HuH-7.5 (cell line): ENCODE measurements around the gene PRICKLE2.
"Not testable (repeated sequence)": the region's sequence is repeated elsewhere in the genome, so short reads cannot be mapped to it uniquely, and the experiment has no call there.

Experiments
- DNase-seq: peaks from one replicate; pipeline ENCODE4 v3.0.0; 2011; ENCODE audit warnings: low spot score

The PRICKLE2 gene

DNA sequence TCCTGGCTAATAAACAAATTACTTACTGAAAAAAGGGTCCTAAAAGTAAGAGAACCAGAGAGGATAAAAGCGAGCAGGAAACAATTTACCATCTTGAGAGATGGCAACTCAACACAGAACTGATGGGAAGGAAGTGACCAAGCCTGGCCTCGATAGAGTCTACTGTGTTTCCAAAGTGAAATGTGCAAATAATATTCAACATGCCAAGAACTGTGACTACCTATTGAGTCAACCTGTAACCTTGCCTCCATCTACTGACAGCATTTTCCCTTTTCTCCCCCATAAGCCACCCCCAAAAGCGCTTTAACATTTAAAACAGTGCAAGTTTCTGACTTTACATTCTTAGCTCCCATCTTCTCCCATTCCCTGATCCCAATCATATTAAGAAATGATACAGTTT, 126.6 kb downstream of the PRICKLE2 start:
- DNase-seq, result no peak

DNA sequence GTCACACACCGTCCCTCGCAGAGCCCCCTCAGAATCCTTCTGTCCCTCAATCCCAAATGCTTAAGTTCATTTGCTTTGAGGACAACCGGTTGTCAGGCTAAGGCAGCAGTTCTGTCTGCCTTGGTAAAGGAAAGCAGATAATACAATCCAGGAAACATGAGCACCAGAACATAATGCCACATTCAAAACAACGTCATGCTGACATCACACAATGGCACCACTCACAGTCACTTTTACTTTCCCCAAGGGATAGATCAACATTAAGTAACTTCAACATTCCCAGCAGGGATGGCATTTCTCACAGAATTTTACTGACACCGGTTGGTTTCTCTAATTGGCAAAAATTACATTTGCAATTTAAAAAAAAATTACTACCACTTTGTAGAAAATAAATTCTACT, 127.3 kb downstream of the PRICKLE2 start:
- DNase-seq, result no peak

DNA sequence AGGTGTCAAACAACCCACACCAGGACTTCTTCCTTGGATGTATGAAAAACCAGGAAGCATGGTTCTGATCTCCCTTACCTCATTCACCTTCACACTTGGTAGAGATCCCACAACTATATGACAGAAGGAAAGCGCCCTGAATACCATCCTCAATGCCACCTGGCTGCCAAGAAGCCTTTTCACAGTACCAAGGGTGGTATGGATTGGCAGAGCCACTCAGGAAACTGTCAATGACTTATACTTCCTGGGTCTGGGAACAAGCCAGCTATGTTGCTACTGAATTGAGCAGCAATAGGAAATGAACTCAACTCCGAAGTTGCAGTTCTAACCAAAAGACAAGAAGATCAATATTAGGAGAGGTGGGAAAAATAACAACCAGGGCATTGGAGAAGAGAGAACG, 129.5 kb downstream of the PRICKLE2 start:
- no peak for DNase-seq

DNA sequence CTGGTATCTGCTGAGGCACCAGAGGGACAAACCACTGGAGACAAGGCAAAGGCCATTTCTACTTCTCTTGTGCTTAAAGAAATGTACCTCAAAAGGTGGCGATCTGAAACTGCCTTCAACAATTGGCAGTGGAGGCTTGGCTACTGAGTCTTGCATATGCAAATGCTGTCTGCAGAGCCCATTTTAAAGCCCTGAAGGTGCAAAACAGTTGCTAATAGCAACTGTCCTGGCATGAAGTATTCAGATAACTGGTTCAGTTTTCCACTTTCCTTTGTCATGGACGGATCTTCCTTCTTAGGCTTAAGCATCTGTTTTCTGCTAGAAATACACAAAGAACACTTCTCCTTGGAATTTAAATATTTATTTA, 130.6 kb downstream of the PRICKLE2 start:
- DNase-seq, result no peak

DNA sequence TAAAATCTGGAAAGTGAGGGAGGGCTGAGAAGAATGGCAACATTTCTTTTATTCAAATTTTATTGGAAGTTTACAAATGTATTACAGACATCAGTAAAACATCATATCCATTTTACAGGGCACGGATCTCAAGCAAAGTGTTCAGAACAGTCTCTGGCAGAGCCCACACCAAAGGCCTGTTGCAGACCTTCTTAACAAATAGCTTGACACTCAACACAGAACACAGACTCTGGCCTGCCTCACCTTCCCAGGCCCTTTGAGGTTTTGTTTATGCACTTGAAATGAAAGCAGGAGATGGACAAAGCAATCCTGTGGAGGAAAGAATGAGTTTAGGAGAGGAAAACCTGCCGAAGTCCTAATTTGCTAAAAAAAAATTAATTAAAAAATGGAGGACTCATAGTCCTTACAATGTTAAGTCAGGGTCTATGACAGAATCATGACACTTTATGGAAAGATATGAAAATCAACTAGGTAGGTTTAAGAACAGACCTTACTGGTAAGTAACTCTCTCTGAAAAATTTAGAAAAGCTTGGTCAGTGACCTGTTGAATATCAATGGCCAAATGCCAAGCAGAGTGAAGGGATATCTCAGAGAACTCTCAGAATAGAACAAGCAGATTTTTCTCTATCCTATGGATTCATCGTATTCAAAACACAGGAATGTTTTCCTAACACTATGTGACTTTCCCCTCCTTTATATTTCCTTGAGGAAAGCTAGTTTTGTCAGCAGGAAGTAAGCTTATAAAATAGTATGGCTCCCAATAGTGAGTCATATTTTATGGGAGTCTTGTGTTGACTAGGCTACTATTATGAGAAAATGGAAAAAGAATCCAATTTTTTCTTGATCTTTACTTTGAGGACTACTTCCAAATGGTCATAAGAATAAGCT, 131.2 kb downstream of the PRICKLE2 start:
- no peak for DNase-seq

DNA sequence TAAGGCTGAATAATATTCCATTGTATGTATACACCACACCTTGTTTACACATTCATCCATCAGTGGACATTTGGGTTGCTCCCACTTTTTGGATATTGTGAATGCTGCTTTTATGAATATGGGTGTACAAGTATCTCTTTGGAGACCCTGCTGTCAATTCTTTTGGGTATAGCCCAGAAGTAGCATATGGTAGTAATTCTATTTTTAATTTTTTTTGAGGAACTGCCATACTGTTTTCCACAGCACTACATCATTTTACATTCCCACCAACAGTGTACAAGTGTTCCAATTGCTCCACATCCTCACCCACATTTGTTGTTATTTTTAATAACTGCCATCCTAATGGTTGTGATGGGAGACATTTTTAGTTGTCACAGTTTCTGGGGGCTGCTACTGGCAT, 132.1 kb downstream of the PRICKLE2 start:
- no peak for DNase-seq

DNA sequence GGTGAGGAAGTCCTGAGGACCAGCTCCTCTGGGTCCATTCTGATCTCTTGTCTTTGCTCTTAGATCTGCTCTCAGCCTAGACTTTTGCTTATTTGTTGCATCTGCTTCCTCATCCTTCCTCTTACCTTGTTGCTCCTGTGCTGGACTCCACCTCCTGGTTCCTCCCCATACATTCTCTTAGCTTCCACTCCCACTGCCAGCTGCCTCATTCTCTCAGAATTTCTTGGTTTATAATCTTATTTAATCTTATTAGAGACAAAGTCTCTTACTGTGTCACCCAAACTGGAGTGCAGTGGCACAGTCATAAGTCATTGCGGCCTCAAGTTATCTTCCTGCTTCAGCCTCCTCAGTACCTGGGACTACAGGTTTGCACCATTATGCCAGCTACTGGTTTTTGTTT, 133.8 kb downstream of the PRICKLE2 start:
- DNase-seq, result no peak

DNA sequence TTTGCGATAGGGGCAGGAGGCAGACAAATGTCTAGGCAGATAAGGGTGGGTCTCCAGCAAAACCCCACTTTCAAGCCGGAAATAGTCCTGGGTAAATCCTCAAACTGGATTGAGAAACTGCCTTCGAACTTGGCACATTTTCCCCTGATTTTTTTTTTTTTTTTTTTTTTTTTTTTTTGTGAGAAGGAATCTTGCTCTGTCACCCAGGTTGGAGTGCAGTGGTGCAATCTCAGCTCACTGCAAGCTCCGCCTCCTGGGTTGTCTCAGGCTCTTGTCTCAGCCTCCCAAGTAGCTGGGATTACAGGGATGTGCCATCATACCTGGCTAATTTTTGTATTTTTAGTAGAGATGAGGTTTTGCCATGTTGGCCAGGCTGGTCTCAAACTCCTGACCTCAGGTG, 135.9 kb downstream of the PRICKLE2 start:
- DNase-seq, result not testable (repeated sequence)

DNA sequence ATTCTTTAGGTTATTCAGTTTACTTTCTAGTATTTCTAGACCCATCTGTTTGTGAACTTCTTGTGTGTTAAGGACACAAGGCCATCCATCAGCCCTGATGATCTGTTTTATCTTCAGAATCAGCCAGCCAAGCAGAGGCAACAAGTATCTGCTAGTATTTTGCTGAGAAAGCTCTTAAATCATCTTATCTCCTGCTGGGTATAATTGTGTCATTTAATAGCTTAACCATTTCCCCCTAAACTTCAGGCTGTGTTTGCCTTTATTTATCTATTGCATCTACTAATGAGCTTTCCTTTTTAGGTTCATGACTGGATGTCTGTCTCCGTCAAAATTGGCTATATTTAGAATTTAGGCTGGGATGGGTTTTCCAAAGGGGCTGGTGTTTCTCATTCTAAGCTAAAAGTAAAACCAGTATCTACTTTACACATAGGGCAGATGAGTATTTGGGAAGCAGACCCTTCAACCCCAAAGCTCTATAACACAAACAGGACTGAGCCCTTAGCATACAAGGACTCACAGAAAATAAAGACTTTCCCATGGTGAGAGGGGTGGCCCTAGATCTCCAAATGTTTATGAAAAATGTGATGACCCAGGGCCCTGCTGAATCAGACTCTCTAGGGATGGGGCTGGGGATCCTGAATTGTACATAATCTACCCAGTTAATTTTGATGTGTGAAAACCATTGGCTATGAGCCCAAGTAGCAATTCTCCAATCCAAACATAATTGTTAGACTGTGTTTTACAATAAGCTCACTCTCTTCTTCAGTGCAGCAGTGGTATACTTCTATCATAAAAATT, 136.7 kb downstream of the PRICKLE2 start:
- DNase-seq, result no peak

DNA sequence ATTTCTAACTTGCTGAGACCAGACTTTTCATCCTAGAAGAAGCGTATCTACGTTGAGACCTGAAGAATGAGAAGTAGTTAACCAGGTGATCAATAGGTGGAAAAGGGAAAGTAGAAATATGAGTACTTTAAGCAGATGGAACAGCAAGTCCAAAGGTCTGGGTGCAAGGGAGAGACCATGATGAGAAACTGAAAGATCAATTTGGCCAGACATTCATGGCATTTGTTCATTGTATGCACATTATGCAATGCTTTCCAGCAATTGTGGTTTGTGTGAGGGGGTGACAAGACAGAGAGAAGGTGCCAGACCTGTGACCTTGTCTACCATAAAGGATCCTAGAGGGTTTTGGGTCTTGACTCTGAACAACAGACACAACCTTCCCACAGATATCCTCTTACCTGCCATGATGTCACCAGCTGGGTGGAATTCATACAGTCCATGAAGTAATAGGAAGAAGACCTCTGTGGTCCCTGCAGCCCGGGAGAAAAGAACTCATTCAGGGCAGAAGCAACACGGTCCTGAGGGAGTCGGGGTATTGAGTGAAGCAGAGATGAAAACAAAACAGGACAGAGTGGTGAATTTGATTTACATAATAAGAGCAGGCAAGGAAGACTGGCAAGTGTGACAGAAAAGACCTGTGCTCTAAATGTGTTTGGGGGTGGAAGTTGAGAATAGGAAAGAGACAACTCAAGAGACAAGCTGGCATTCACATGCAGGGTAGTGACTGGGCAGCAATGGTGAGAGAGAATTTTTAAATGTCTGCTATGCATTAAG, 138.6 kb downstream of the PRICKLE2 start:
- no peak for DNase-seq

DNA sequence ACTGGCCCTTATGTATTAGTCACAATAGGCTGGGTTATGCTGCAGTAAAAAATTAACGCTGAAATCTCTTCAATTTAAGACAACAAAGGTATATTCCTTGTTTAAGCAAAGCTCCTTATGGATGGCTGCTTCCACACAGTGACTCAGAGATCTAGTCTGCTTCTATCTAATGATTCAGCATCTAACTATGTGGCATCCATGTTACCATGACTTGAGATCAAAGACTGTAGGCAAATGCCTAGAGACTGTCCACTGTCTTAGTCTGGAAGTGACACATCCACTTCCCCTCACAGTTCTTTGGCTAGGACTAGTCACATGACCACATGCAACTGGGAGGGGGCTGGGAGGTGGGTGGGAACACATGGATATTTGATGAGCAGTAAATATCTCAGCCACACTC, 140.6 kb downstream of the PRICKLE2 start:
- DNase-seq, result no peak

DNA sequence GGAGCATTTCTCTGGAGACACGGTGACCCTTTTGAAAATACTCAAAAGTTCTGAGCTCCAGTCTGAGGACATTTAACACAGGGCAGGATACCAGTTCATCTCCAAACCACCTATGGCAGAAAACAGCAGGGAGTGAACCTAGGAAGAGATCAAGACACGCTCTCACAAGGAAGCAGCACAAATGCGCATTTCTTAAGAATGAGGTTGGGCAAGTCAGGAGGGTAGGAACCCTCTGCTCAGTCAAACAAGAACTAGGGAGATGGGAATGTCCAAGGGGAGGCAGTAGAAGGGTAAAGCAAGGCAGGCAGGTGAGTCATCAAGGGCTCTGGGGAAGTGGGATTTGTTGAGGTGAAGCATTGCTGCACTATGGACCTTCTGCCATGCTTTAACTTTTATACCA, 141.7 kb downstream of the PRICKLE2 start:
- no peak for DNase-seq

DNA sequence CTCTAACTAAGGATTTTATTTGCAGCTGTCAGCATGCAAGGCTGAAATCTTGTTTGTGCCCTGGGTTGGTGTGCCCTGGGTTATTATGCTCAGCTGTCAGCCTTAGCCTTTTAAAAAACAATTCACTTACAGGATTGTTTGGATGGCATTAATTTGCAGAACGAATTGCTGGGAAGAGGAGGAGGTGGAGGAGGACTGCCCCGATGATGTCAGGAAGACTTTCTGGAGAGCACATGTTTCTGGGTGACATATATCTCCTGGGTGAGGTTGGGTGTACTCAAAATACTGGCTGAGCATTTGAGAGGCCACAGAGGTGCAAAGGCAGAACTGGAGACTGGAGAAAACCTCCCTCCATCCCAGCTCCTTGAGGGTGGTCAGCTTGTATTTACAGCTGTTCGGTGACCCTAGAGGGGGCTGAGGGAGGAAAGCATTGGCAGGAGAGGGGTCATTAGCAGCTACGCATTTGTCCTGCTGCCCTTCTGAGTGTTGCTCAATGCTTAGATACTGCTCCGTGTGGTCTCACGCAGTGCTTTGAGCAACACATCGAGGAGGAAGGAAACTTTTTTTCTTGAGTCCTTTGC, 142.2 kb downstream of the PRICKLE2 start:
- no peak for DNase-seq

DNA sequence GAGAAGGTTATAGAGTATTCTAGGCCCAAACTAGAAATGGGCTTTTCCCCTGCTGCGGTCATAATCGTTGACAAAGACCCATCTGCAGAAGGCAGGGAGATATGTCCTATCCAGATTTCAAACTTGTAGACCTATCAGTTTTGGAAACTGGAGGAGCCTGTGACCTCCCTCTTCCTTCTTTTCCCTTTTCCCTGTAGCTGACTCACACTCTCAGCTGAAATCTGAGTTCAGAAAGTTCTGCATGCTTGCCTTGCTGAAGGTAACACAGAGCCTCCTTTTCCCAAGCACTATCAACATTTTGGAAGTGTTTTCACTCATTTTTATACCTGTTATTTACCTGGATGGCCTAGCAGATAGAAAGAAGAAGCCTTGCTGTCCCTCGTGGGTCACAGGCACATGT, 142.9 kb downstream of the PRICKLE2 start:
- DNase-seq, result no peak

DNA sequence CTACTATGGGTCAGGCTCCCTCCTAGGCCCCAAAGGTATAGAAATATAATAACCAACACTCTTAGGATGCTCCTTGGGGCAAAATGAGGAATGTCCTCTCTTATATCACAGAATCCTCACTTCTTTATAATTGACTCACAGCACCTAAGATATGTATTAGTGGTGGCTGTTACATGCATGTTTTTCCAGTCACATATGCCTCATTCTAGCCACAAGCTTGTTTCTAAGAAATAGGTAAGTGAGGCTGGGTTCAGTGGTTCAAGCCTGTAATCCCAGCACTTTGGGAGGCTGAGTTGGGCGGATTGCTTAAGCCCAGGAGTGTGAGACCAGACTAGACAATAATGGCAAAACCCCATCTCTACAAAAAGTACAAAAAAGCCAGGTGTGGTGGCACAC, 144.0 kb downstream of the PRICKLE2 start:
- DNase-seq, result no peak

DNA sequence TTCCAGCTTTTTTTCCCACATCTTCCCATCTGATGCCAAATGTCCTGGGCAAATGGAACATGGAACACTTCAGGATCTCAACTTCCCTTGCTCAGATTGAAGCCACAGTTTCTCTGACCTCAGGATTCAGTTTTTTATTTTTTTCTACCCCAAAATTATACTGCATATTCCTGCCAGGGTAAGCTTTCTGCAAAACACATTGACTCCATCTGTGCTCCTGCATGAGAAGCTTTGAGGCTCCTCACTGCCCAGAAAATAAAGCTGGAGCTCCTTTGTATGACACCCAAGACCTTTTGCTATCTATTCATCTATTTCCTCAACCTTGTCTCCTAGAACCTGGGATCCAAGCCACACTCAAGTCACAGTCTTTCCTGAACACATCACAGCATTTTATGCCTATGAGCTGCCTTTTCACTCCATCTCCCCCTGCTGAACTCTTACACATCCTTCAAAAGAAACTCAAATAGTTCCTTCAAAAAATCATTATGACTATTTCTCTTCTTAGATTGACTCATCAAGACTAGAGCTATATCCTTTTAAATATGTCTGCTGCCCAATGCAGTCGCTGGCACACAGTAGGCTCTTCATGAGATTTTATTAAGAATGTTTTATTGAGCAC, 144.5 kb downstream of the PRICKLE2 start:
- no peak for DNase-seq

DNA sequence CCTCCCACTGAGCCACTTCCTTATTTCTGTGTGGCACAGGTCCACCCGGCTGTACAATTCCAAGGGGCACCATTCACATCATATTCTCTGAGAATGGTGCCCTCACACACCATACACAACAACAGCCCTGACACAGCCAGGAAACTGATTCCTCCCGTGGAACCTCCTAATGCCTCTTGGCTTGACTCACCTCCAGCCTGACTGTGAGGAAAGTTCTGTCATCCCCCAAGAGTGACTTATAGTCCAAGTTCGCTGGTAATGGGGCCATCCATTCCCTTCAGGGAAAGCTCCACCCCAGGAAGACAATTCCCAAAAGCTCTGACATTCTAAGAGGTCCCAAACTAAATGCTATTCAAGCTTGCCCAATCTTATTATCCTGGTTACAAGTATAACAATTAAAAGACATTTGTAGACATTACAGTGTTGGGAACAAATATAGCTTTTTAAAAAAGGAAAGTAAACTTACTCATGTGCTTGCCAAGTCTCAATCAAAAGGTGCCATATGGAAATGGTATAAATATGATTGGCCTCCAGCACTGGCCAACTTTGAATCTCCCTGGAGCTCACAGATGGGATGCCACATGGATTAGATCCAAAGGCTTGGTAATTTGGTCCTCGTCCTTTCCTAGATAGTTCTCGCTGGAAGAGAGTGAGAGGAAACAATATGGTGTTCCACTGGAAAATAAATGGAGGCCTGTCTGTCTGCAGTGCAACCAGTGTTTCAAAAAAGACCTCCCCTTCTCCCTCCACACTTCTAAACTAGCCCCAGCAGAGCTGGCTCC, 145.7 kb downstream of the PRICKLE2 start:
- no peak for DNase-seq

DNA sequence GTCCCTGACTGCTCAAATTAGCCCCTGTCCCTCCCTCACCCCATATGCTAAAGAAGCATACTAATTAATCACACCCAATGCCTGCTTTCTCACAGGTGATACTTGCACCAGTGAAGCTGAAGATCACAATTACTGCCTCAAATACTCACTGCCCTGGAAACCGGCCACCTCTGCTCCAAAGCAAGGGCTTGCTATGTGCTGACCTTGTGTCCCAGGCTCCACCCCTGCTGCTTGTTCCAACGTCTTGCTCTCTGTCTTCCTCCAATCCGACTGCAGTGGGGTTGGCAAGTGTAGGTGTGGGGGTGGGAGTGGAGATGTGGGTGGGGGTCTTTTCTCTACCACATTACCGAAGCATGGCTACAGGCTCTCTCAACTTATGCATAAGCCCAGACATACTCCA, 146.3 kb downstream of the PRICKLE2 start:
- no peak for DNase-seq

DNA sequence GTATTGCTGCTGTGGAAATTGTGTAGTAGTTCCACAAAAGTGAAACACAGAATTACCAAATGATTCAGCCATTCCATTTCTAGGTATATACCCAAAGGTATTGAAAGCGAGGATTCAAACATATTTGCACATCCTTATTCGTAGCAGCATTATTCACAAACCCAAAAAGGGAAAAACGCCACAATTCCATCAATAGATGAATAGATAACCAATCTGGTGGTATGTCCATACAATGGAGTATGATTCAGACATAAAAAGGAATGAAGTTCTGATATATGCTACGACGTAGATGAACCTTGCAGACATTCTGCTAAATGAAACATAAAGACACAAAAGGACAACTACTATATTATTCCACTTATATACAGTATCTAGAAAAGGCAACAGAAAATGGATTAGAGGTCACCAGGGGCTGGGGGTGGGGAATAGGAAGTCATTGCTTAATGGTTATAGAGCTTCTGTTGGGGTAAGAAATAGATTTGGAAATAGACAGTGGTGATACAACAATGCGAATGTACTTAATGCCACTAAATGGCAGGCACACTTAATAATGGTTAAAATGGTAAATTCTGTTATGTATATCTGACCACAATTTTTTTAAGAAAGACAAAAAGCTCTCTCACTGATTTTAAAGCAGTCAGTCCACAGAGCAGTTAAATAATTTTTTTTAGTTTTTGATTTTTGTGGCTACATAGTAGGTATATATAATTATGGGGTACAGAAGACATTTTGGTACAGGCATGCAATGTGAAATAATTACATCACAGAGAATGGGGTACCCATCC, 150.2 kb downstream of the PRICKLE2 start:
- DNase-seq, result no peak

DNA sequence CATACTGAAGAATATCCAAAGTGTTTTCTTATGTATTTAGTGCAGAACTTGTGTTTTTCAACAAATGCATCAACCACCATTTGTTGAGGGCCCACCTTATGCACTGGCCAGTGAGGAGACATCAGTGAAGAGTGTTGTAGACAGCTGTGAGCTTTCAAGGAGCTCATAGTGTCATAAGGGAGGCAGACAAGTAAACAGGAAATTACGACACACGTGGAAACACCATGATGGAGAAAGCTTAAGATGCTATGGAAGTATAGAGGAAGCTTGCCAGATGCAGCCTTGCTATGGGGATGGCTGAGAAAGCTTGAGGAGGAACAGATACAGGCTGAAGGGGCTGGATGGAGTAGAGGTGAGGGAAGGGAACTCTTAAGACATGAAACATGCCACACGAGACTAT, 151.2 kb downstream of the PRICKLE2 start:
- no peak for DNase-seq
